H1 (cell line): ENCODE measurements around the gene COTL1. TPM values are rescaled to one million over a fixed set of nuclear protein-coding genes. Genes with fewer than 3 reads are reported as not detected.

Experiments
- JUN ChIP-seq: IDR thresholded peaks from 2 replicates; pipeline ENCODE4 v1.6.1; 2011; ENCODE audit warnings: low read depth, mild to moderate bottlenecking, improper control_type of control experiment, low read length
- polyA plus RNA-seq, 7 experiments: library from polyadenylated mRNA; depleted of rRNA in 3 of 7; stranded (reverse) in 5 of 7; unstranded in 2 of 7; fragments of >200 nt in 5 of 7; fragments of 200-250 nt in 2 of 7; gene quantifications; 1 replicate in 5 of 7; 2 replicates in 1 of 7; 4 replicates in 1 of 7; pipeline versions ENCODE4 v1.2.1 to v1.2.3, GENCODE V29; 2011 to 2013; ENCODE audit warnings: missing spikeins in 2 of 7, mixed read lengths in 2 of 7
- total RNA-seq: library from RNA; stranded (reverse); fragmentation: NEBNext Ultra II Directional; extraction: Animal tissue kit (Norgen Biotek cat#: 25700); gene quantifications from 2 replicates; pipeline ENCODE4 v1.2.1, GENCODE V29; 2021

The COTL1 gene
- total and polyA plus RNA-seq, 2 of the 8 experiments (the other 6 are each of a cell fraction or from before 2014, with no cell fraction given), result 59.2 to 183 TPM

- no peak for TF ChIP-seq JUN
Measured at GRCh38 chr16:84663433-84664101, 45.7 kb upstream of the COTL1 start (continued).
